ENCODE measurements around the gene LIN7B.

Gene LIN7B

GRCh38 chr19:49094505-49095482 lies 19.4 kb upstream of the LIN7B start:
- DNase-seq, result no peak

- DNase-seq, result no peak
These were observed 16.5 kb upstream of the LIN7B start for GRCh38 chr19:49097453-49098288.

- no peak for DNase-seq
These were observed 15.4 kb upstream of the LIN7B start for GRCh38 chr19:49098795-49099194.

- no peak for DNase-seq
These were observed 13.0 kb upstream of the LIN7B start for GRCh38 chr19:49101160-49101559.

GRCh38 chr19:49102303-49102702 lies 11.9 kb upstream of the LIN7B start:
- no peak for DNase-seq

- DNase-seq, result no peak
These were observed 10.7 kb upstream of the LIN7B start for GRCh38 chr19:49103331-49104085.

- DNase-seq, result peak; percentile 93
These were observed 9.8 kb upstream of the LIN7B start for GRCh38 chr19:49104229-49104864.

GRCh38 chr19:49106648-49107135 lies 7.5 kb upstream of the LIN7B start:
- no peak for DNase-seq

- DNase-seq, result no peak
These were observed 6.3 kb upstream of the LIN7B start for GRCh38 chr19:49107625-49108459.

GRCh38 chr19:49109051-49109450 lies 5.1 kb upstream of the LIN7B start:
- DNase-seq, result no peak

- no peak for DNase-seq
These were observed 4.5 kb upstream of the LIN7B start for GRCh38 chr19:49109569-49110233.

- no peak for DNase-seq
These were observed 3.6 kb upstream of the LIN7B start for GRCh38 chr19:49110567-49110966.

GRCh38 chr19:49111218-49111998 lies 2.8 kb upstream of the LIN7B start:
- DNase-seq, result no peak

- DNase-seq, result peak; percentile 10
These were observed 627 bp downstream of the LIN7B start for GRCh38 chr19:49114630-49115363.

GRCh38 chr19:49116544-49116943 lies 2.4 kb downstream of the LIN7B start:
- DNase-seq, result no peak

GRCh38 chr19:49117677-49118564 lies 3.8 kb downstream of the LIN7B start:
- DNase-seq, result no peak

GRCh38 chr19:49118565-49119410 lies 4.6 kb downstream of the LIN7B start, which contains the start of gene C19orf73:
Gene C19orf73, minus strand, starts transcription at chr19:49119143. Its CDS starts 121 bp downstream, at chr19:49119022.
- peak; percentile 81 for DNase-seq
